ENCODE data around the gene NAP1L2. TPM values are rescaled to one million over a fixed set of nuclear protein-coding genes. Genes with fewer than 3 reads are reported as not detected.

The NAP1L2 gene, protein sequence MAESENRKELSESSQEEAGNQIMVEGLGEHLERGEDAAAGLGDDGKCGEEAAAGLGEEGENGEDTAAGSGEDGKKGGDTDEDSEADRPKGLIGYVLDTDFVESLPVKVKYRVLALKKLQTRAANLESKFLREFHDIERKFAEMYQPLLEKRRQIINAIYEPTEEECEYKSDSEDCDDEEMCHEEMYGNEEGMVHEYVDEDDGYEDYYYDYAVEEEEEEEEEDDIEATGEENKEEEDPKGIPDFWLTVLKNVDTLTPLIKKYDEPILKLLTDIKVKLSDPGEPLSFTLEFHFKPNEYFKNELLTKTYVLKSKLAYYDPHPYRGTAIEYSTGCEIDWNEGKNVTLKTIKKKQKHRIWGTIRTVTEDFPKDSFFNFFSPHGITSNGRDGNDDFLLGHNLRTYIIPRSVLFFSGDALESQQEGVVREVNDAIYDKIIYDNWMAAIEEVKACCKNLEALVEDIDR
- under 0.01 and 0.20 TPM in 2 replicates for total RNA-seq

DNA sequence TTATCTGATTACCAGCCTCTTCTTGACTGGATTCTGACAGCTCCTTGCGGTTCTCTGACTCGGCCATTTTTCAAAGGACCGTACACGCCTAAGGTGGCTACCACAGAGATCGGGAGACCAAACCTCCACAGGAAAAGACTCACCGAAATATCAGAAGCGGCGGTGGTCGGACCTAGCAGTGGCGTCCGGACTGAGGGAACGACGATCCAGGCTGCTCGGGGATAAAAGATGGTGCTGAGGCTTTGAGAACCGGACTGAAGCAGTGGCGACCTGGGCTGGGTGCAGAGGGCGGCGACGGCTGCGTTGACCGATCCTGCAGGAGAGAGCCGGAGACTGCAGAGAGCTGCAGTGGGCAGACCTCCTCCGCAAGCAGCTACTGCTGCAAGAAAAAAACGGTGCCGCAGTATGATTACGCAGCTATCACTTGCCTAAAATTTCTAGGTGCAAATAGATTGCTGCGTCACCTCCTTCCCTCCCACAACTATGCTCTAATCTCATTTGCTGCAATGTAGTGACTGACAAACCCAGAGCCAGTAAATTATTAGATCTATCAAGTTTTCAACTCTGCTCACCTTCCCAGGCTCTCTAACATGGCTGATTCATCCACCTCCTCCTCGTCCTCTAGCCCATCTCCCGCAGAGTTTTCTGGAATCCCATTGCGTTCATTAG, at the start of gene NAP1L2:
TSS of gene NAP1L2 (minus strand) at position 426 of the 669 bp plus-strand sequence. CDS start at position 67, 359 bp downstream.

Other genes with a start within 250 kb of the NAP1L2 start
- not detected in 2 replicates for gene PABPC1L2B, start 211.9 kb downstream of the NAP1L2 start, total RNA-seq
- gene PABPC1L2A, start 135.3 kb downstream of the NAP1L2 start, total RNA-seq = not detected in 2 replicates
- not detected in 2 replicates for gene CDX4, start 232.2 kb upstream of the NAP1L2 start, total RNA-seq